Fibroblast of mammary gland (primary cell): ENCODE measurements around the gene USP54.

Experiments
- DNase-seq: peaks from one replicate; pipeline ENCODE4 v3.0.0-alpha.2; 2010; ENCODE audit warnings: low read depth
- H3K4me3 ChIP-seq: 2 replicates; pipeline ENCODE4 v1.5.1; 2011; ENCODE audit warnings: low read depth, mild to moderate bottlenecking, low read length, moderate library complexity; ENCODE audit not compliant: control insufficient read depth
- CTCF ChIP-seq: conservative IDR thresholded peaks from 2 replicates; pipeline ENCODE4 v1.5.1; 2011; ENCODE audit warnings: low read depth, low read length, inconsistent platforms; ENCODE audit not compliant: control insufficient read depth, insufficient read depth

USP54 gene

GRCh38 chr10:73609116-73609515 is 18.0 kb upstream of the USP54 start:
- H3K4me3 ChIP-seq, result no peak overlapping the region
- no peak for TF ChIP-seq CTCF
- DNase-seq, result no peak

GRCh38 chr10:73601486-73601921 is 10.4 kb upstream of the USP54 start:
- no peak for DNase-seq
- TF ChIP-seq CTCF, result no peak
- no peak overlapping the region for H3K4me3 ChIP-seq

- DNase-seq, result peak; percentile 69
- TF ChIP-seq CTCF, result no peak
- no peak overlapping the region for H3K4me3 ChIP-seq
Measured at GRCh38 chr10:73597346-73597745, 6.2 kb upstream of the USP54 start.

- no peak for TF ChIP-seq CTCF
- no peak overlapping the region for H3K4me3 ChIP-seq
- DNase-seq, result no peak
Measured at GRCh38 chr10:73593812-73594211, 2.7 kb upstream of the USP54 start.

GRCh38 chr10:73593110-73593509 is 2.0 kb upstream of the USP54 start:
- no peak overlapping the region for H3K4me3 ChIP-seq
- TF ChIP-seq CTCF, result no peak
- DNase-seq, result no peak

GRCh38 chr10:73591935-73592699 is 975 bp upstream of the USP54 start:
- no peak overlapping the region for H3K4me3 ChIP-seq
- no peak for TF ChIP-seq CTCF
- DNase-seq, result no peak

GRCh38 chr10:73589563-73590126 is 1.5 kb downstream of the USP54 start:
- TF ChIP-seq CTCF, result no peak

More at GRCh38 chr10:73589563-73590126, 1.5 kb downstream of the USP54 start:
- no peak overlapping the region for H3K4me3 ChIP-seq
- DNase-seq, result no peak
